Tibial nerve (tissue), 3 donors: ENCODE results near the gene TRAF5.

Experiments
- CTCF ChIP-seq, 5 experiments: fragments of 200-600 bp in 3 of 5; fragments of 450-650 bp in 2 of 5; sonication (generic) in 3 of 5; IDR thresholded peaks; one replicate each; pipeline ENCODE4 v1.5.1; 2016 to 2019; ENCODE audit warnings: antibody characterized with exemption in 5 of 5, mild to moderate bottlenecking in 3 of 5, moderate library complexity in 2 of 5
- POLR2A ChIP-seq, 2 donors: fragments of 450-650 bp; IDR thresholded peaks; one replicate each; pipeline ENCODE4 v1.6.1; 2017; ENCODE audit warnings: antibody characterized with exemption in 2 of 2, mild to moderate bottlenecking in 2 of 2, moderate library complexity in 2 of 2

GRCh38 chr1:211281320-211282022 is 45.2 kb upstream of the TRAF5 start:
- TF ChIP-seq CTCF (IDR thresholded peaks at IDR 0.05) (no peak), POLR2A (IDR thresholded peaks at IDR 0.05) (no peak)
